ENCODE measurements around the gene C2CD4B.

C2CD4B gene

GRCh38 chr15:62147551-62147950, 17.5 kb downstream of the C2CD4B start:
- DNase-seq: no peak

GRCh38 chr15:62147149-62147548, 17.9 kb downstream of the C2CD4B start:
- no peak for DNase-seq

- no peak for DNase-seq
Measured at GRCh38 chr15:62145015-62145735, 19.9 kb downstream of the C2CD4B start.

GRCh38 chr15:62142736-62143135, 22.3 kb downstream of the C2CD4B start:
- DNase-seq: no peak

GRCh38 chr15:62141643-62142588, 23.2 kb downstream of the C2CD4B start:
- no peak for DNase-seq

GRCh38 chr15:62141200-62141599, 23.9 kb downstream of the C2CD4B start:
- DNase-seq: no peak

GRCh38 chr15:62138124-62138523, 27.0 kb downstream of the C2CD4B start:
- no peak for DNase-seq

GRCh38 chr15:62136911-62137865, 27.9 kb downstream of the C2CD4B start:
- no peak for DNase-seq

- no peak for DNase-seq
Measured at GRCh38 chr15:62135532-62136134, 29.5 kb downstream of the C2CD4B start.

GRCh38 chr15:62133141-62133540, 31.9 kb downstream of the C2CD4B start:
- DNase-seq: no peak

- DNase-seq: no peak
Measured at GRCh38 chr15:62128916-62129315, 36.2 kb downstream of the C2CD4B start.

GRCh38 chr15:62126364-62126763, 38.7 kb downstream of the C2CD4B start:
- no peak for DNase-seq

- peak; percentile 57 for DNase-seq
Measured at GRCh38 chr15:62125773-62126172, 39.3 kb downstream of the C2CD4B start.

GRCh38 chr15:62124973-62125303, 40.1 kb downstream of the C2CD4B start:
- peak; percentile 29 for DNase-seq

- DNase-seq: no peak
Measured at GRCh38 chr15:62124176-62124972, 40.7 kb downstream of the C2CD4B start.

GRCh38 chr15:62122249-62122648, 42.8 kb downstream of the C2CD4B start:
- no peak for DNase-seq

- DNase-seq: no peak
Measured at GRCh38 chr15:62121273-62122015, 43.6 kb downstream of the C2CD4B start.

- DNase-seq: no peak
Measured at GRCh38 chr15:62120776-62121175, 44.3 kb downstream of the C2CD4B start.

GRCh38 chr15:62119874-62120273, 45.2 kb downstream of the C2CD4B start:
- no peak for DNase-seq

- no peak for DNase-seq
Measured at GRCh38 chr15:62119227-62119864, 45.7 kb downstream of the C2CD4B start.
